IMR-90 (cell line): ENCODE data around the gene MAML3. TPM values are rescaled to one million over a fixed set of nuclear protein-coding genes. Genes with fewer than 3 reads are reported as not detected.

ENCODE experiments used
- ATAC-seq: fragments of 200-7000 bp; cut with Tn5 transposase; 2 replicates; pipeline ENCODE4 v1.9.1; 2020; ENCODE audit warnings: low read depth, mild to moderate bottlenecking, moderate library complexity
- BruUV-seq: library from RNA; stranded (reverse); fragments of 400-500 nt; replicated peaks from 2 replicates; lab custom pipeline; 2021; lab: Mats Ljungman, UMichigan
- CTCF ChIA-PET: fragments of 300-600 bp; formaldehyde crosslinking; extraction: SDS; loops from one replicate; lab custom pipeline; 2021; ENCODE audit warnings: antibody characterized with exemption; lab: Yijun Ruan, JAX
- POLR2A ChIA-PET: fragments of 300-600 bp; sonication (Branson Sonifier 250); formaldehyde crosslinking; loops from one replicate; lab custom pipeline; 2022; ENCODE audit warnings: antibody characterized with exemption; ENCODE audit not compliant: unreplicated experiment; lab: Charles Lee
- DNase-seq: peaks from one replicate; pipeline ENCODE4 v3.0.0; 2013
- H2AFZ ChIP-seq: replicated peaks from 2 replicates; pipeline ENCODE3; 2013; ENCODE audit warnings: low read length, mild to moderate bottlenecking; ENCODE audit not compliant: poor library complexity
- H2AK5ac ChIP-seq: 2 replicates; pipeline ENCODE4 v1.6.1; 2013; ENCODE audit warnings: low read depth, low read length, inconsistent platforms
- H2AK9ac ChIP-seq: replicated peaks from 2 replicates; pipeline ENCODE3; 2013; ENCODE audit warnings: mild to moderate bottlenecking, low read depth, low read length, moderate library complexity; ENCODE audit not compliant: poor library complexity
- H2BK120ac ChIP-seq: 2 replicates; pipeline ENCODE4 v1.6.1; 2013; ENCODE audit warnings: low read depth, low read length, inconsistent platforms
- H2BK15ac ChIP-seq: 3 replicates; pipeline ENCODE4 v1.6.1; 2013; ENCODE audit warnings: low read depth, low read length, inconsistent platforms
- H2BK20ac ChIP-seq: 2 replicates; pipeline ENCODE4 v1.6.1; 2013; ENCODE audit warnings: low read depth, mild to moderate bottlenecking, inconsistent platforms, low read length, moderate library complexity
- H2BK5ac ChIP-seq: 2 replicates; pipeline ENCODE4 v1.6.1; 2013; ENCODE audit warnings: mild to moderate bottlenecking, low read depth, low read length, inconsistent platforms; ENCODE audit not compliant: poor library complexity, severe bottlenecking
- H3K14ac ChIP-seq: replicated peaks from 2 replicates; pipeline ENCODE4 v1.6.1; 2013; ENCODE audit warnings: low read depth, low read length, inconsistent platforms
- H3K18ac ChIP-seq: 2 replicates; pipeline ENCODE4 v1.6.1; 2013; ENCODE audit warnings: low read depth, low read length, control low read depth
- H3K23ac ChIP-seq: 2 replicates; pipeline ENCODE4 v1.6.1; 2013; ENCODE audit warnings: low read depth, low read length, inconsistent platforms
- H3K27ac ChIP-seq: 2 replicates; pipeline ENCODE4 v1.5.1; 2013; ENCODE audit warnings: mild to moderate bottlenecking, control low read depth, low read length; ENCODE audit not compliant: insufficient read depth
- H3K27me3 ChIP-seq: 2 replicates; pipeline ENCODE4 v1.6.1; 2013; ENCODE audit warnings: low read length; ENCODE audit not compliant: control insufficient read depth, insufficient read depth
- H3K36me3 ChIP-seq: 2 replicates; pipeline ENCODE4 v1.6.1; 2013; ENCODE audit warnings: low read length, mixed read lengths; ENCODE audit not compliant: control insufficient read depth, insufficient read depth
- H3K4ac ChIP-seq: 2 replicates; pipeline ENCODE4 v1.6.1; 2013; ENCODE audit warnings: low read depth, low read length, inconsistent platforms
- H3K4me1 ChIP-seq: 2 replicates; pipeline ENCODE4 v1.6.1; 2013; ENCODE audit warnings: low read length, mixed read lengths; ENCODE audit not compliant: control insufficient read depth, insufficient read depth
- H3K4me2 ChIP-seq: 2 replicates; pipeline ENCODE4 v1.6.1; 2013; ENCODE audit warnings: low read depth, mild to moderate bottlenecking, control low read depth, low read length, moderate library complexity
- H3K4me3 ChIP-seq: 2 replicates; pipeline ENCODE4 v1.5.1; 2013; ENCODE audit warnings: low read depth, mild to moderate bottlenecking, control low read depth, low read length, moderate library complexity; ENCODE audit not compliant: insufficient read depth
- H3K56ac ChIP-seq: 2 replicates; pipeline ENCODE4 v1.6.1; 2013; ENCODE audit warnings: low read length, inconsistent platforms; ENCODE audit not compliant: insufficient read depth; ENCODE audit errors: extremely low read depth
- H3K79me1 ChIP-seq, 2 experiments: 2 replicates each; pipeline ENCODE4 v1.6.1; 2013; ENCODE audit warnings: low read length in 2 of 2, inconsistent platforms in 1 of 2, low read depth in 1 of 2
- H3K9ac ChIP-seq: 2 replicates; pipeline ENCODE4 v1.6.1; 2013; ENCODE audit warnings: low read depth, low read length, control low read depth
- H3K9me1 ChIP-seq: 2 replicates; pipeline ENCODE4 v1.6.1; 2013; ENCODE audit warnings: low read length, inconsistent platforms; ENCODE audit not compliant: insufficient read depth
- H3K9me3 ChIP-seq: 2 replicates; pipeline ENCODE4 v1.6.1; 2013; ENCODE audit warnings: low read length; ENCODE audit not compliant: control insufficient read depth, insufficient read depth
- H4K20me1 ChIP-seq: 2 replicates; pipeline ENCODE4 v1.6.1; 2013; ENCODE audit warnings: low read length, inconsistent platforms; ENCODE audit not compliant: insufficient read depth
- H4K5ac ChIP-seq: 2 replicates; pipeline ENCODE4 v1.6.1; 2013; ENCODE audit warnings: mild to moderate bottlenecking, low read depth, low read length, control low read depth
- H4K8ac ChIP-seq, 2 experiments: 2 replicates each; pipeline ENCODE4 v1.6.1; 2013; ENCODE audit warnings: low read depth in 2 of 2, low read length in 2 of 2, control low read depth in 1 of 2, inconsistent platforms in 1 of 2
- H4K91ac ChIP-seq: 2 replicates; pipeline ENCODE4 v1.6.1; 2013; ENCODE audit warnings: low read depth, low read length, inconsistent platforms; ENCODE audit not compliant: insufficient read depth
- BHLHE40 ChIP-seq: fragments of 150-350 bp; IDR thresholded peaks from 2 replicates; pipeline ENCODE4 v1.6.1; 2016; ENCODE audit warnings: mild to moderate bottlenecking, low read depth, low read length
- CEBPB ChIP-seq: IDR thresholded peaks from 2 replicates; pipeline ENCODE4 v1.6.1; 2012; ENCODE audit warnings: low read depth, low read length, improper control_type of control experiment
- CHD1 ChIP-seq: IDR thresholded peaks from 2 replicates; pipeline ENCODE4 v1.6.1; 2012; ENCODE audit warnings: low read depth, low read length, improper control_type of control experiment
- ELK1 ChIP-seq: fragments of 150-350 bp; IDR thresholded peaks from 2 replicates; pipeline ENCODE4 v1.6.1; 2016; ENCODE audit warnings: low read depth, mild to moderate bottlenecking, low read length, moderate library complexity, borderline replicate concordance
- MAFK ChIP-seq: IDR thresholded peaks from 2 replicates; pipeline ENCODE4 v1.6.1; 2012; ENCODE audit warnings: low read depth, low read length, improper control_type of control experiment
- MXI1 ChIP-seq: IDR thresholded peaks from 2 replicates; pipeline ENCODE4 v1.6.1; 2012; ENCODE audit warnings: low read depth, mild to moderate bottlenecking, low read length, moderate library complexity, borderline replicate concordance
- NFE2L2 ChIP-seq: fragments of 150-350 bp; IDR thresholded peaks from 2 replicates; pipeline ENCODE4 v1.6.1; 2016; ENCODE audit warnings: low read depth, mild to moderate bottlenecking, low read length
- POLR2A ChIP-seq: IDR thresholded peaks from 2 replicates; pipeline ENCODE4 v1.6.1; 2012; ENCODE audit warnings: mild to moderate bottlenecking, low read depth, low read length
- RCOR1 ChIP-seq: IDR thresholded peaks from 2 replicates; pipeline ENCODE4 v1.6.1; 2012; ENCODE audit warnings: mild to moderate bottlenecking, low read length, improper control_type of control experiment; ENCODE audit not compliant: insufficient replicate concordance
- WGBS, 2 experiments: methylation state at CpG; one replicate each; pipeline versions ENCODE4 v1.1.5 to v1.1.7; 2013; ENCODE audit warnings: missing lambda C conversion rate in 2 of 2; ENCODE audit not compliant: insufficient read length in 1 of 2; ENCODE audit errors: extremely low coverage in 2 of 2; 5-methylcytosine and 5-hydroxymethylcytosine counted together
- dilution Hi-C: fragments of 300-500 bp; cut with HindIII; formaldehyde crosslinking; loops from one replicate; pipeline ENCODE4 v1.14.3; 2018; ENCODE audit warnings: low sequenced_read_pairs; ENCODE audit not compliant: unreplicated experiment
- in situ Hi-C: fragments of 300-500 bp; cut with MboI; formaldehyde crosslinking; loops from 3 replicates; pipeline ENCODE4 v1.14.3; 2019; ENCODE audit warnings: low sequenced_read_pairs, inconsistent platforms, mixed read lengths
- intact Hi-C: fragments of 100-400 bp; cut with micrococcal nuclease; formaldehyde crosslinking; loops from 2 replicates; pipeline ENCODE4 v1.10.0; 2022
- polyA plus RNA-seq, 3 experiments: library from polyadenylated mRNA; depleted of rRNA; stranded (reverse); fragments of >200 nt; gene quantifications; 2 replicates each; pipeline ENCODE4 v1.2.3, GENCODE V29; 2012; ENCODE audit warnings: low replicate concordance in 1 of 3
- total RNA-seq: library from RNA; depleted of rRNA; stranded (reverse); fragments of >200 nt; gene quantifications from 2 replicates; pipeline ENCODE4 v1.2.3, GENCODE V29; 2012
- TF ChIP-seq, protein P1 (sequence below): conservative IDR thresholded peaks from 2 replicates; pipeline ENCODE4 v1.5.1; 2012; ENCODE audit warnings: mild to moderate bottlenecking, low read depth, low read length, improper control_type of control experiment

Gene MAML3
- total and polyA plus RNA-seq, 2 of the 4 experiments (the other 2 are of a cell fraction), result 0.90 to 1.7 TPM

GRCh38 chr4:139762720-139763119 lies 391.3 kb downstream of the MAML3 start:
- ChIA-PET POLR2A (no interaction called here), CTCF (no interaction called here)
- BruUV-seq, result no TSS peak
- dilution Hi-C loops, result no loop called here
- Histone ChIP-seq H3K18ac (no peak overlapping the region), H3K4me3 (no peak overlapping the region), H2BK5ac (no peak overlapping the region), H3K23ac (no peak overlapping the region), H4K5ac (no peak overlapping the region), H3K9me1 (no peaks in the 10 kb centered on the region), H2BK15ac (no peak overlapping the region), H4K8ac (no peak overlapping the region), H3K36me3 (no peaks in the 10 kb centered on the region), H2BK120ac (no peak overlapping the region), H2AK5ac (no peak overlapping the region), H3K9me3 (no peaks in the 10 kb centered on the region), H3K27me3 (no peaks in the 10 kb centered on the region), H4K20me1 (no peaks in the 10 kb centered on the region), H3K14ac (no peak overlapping the region), H4K91ac (no peak overlapping the region), H3K27ac (no peak overlapping the region), H2BK20ac (no peak overlapping the region), H3K79me1 (no peaks in the 10 kb centered on the region), H3K56ac (no peak overlapping the region), H2AFZ (no peak overlapping the region), H3K4ac (no peak overlapping the region), H3K9ac (no peak overlapping the region), H3K4me2 (no peak overlapping the region), H3K4me1 (0 out of 2 replicates have a peak, but pooled peaks cover 1% of the 10 kb centered on the region), H2AK9ac (no peak overlapping the region)
- in situ Hi-C loops, result no loop called here
- DNase-seq (no peak), ATAC-seq (no peak)
- intact Hi-C loops, result no loop called here
- WGBS, 2 experiments, result no CpG with 5 or more reads among the region's 5 CpGs
- no peak for TF ChIP-seq MXI1
- no peak for TF ChIP-seq ELK1
- TF ChIP-seq MAFK, result no peak
- TF ChIP-seq BHLHE40, result no peak
- no peak for TF ChIP-seq POLR2A
- TF ChIP-seq NFE2L2, result no peak
- no peak for TF ChIP-seq CHD1
- no peak for TF ChIP-seq CEBPB
- TF ChIP-seq, protein P1, sequence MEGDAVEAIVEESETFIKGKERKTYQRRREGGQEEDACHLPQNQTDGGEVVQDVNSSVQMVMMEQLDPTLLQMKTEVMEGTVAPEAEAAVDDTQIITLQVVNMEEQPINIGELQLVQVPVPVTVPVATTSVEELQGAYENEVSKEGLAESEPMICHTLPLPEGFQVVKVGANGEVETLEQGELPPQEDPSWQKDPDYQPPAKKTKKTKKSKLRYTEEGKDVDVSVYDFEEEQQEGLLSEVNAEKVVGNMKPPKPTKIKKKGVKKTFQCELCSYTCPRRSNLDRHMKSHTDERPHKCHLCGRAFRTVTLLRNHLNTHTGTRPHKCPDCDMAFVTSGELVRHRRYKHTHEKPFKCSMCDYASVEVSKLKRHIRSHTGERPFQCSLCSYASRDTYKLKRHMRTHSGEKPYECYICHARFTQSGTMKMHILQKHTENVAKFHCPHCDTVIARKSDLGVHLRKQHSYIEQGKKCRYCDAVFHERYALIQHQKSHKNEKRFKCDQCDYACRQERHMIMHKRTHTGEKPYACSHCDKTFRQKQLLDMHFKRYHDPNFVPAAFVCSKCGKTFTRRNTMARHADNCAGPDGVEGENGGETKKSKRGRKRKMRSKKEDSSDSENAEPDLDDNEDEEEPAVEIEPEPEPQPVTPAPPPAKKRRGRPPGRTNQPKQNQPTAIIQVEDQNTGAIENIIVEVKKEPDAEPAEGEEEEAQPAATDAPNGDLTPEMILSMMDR, result no peak
- TF ChIP-seq RCOR1, result no peak
